Measurements from ENCODE around the gene ZNF493. TPM values are rescaled to one million over a fixed set of nuclear protein-coding genes. Genes with fewer than 3 reads are reported as not detected.

Gene ZNF493
- total RNA-seq, 3 donors from 2014 or later (not counting 1 experiment from before 2014, with no cell fraction given), result 48.1 to 57.0 (median 50.4) TPM

DNA sequence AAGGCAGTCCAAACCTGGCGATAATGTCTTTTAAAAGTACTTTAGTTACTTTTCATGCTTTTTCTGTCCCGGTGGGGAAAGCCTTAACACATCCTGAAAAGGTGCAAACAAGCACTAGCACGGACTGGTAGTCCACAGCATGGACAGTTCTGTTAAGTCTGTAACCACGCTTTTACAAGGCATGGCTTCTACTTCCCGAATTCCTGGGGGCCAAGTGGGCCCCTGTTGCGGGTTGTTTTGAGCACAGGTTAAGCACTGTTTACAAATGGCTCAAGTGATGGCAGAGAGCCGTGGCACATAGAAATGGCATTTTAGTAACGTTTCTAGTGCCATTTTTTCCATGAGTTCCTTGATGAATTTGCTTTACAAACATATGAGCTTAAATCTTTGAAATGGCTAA, 37.6 kb downstream of the ZNF493 start:
- Mint-ChIP-seq H3K27ac (no peak overlapping the region), H3K4me3 (no peak overlapping the region), H3K4me1 (peaks cover 0 to 4% of the 10 kb centered on the region in 2 donors), H3K27me3 (ENCODE audit: low read depth in 2 of 2) (no peaks in the 10 kb centered on the region), H3K36me3 (peaks cover 25% of the 10 kb centered on the region), H3K9me3 (peaks cover 5 to 20% of the 10 kb centered on the region in 2 donors)
- TF ChIP-seq, protein P1, sequence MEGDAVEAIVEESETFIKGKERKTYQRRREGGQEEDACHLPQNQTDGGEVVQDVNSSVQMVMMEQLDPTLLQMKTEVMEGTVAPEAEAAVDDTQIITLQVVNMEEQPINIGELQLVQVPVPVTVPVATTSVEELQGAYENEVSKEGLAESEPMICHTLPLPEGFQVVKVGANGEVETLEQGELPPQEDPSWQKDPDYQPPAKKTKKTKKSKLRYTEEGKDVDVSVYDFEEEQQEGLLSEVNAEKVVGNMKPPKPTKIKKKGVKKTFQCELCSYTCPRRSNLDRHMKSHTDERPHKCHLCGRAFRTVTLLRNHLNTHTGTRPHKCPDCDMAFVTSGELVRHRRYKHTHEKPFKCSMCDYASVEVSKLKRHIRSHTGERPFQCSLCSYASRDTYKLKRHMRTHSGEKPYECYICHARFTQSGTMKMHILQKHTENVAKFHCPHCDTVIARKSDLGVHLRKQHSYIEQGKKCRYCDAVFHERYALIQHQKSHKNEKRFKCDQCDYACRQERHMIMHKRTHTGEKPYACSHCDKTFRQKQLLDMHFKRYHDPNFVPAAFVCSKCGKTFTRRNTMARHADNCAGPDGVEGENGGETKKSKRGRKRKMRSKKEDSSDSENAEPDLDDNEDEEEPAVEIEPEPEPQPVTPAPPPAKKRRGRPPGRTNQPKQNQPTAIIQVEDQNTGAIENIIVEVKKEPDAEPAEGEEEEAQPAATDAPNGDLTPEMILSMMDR (IDR thresholded peaks at IDR 0.05), result no peak
- no peaks in the 10 kb centered on the region for H3K4me1 ChIP-seq (ENCODE audit: control insufficient read depth, insufficient read depth, low read length)
- H3K27ac ChIP-seq (ENCODE audit: low read length), result no peak overlapping the region
- ATAC-seq (no peak), DNase-seq (no peak)
- H3K36me3 ChIP-seq (ENCODE audit: control insufficient read depth, insufficient read depth, low read length), result no peaks in the 10 kb centered on the region
- no peak overlapping the region for H3K4me3 ChIP-seq (ENCODE audit: low read length)
- peaks cover 79% of the 10 kb centered on the region for H3K9me3 ChIP-seq (ENCODE audit: control insufficient read depth, insufficient read depth, low read length)
- 92% methylated on average over 8 of the region's 8 CpGs for WGBS (ENCODE audit: insufficient coverage)
- intact Hi-C loops (cut with micrococcal nuclease), result no loop called here
- H3K27me3 ChIP-seq (ENCODE audit: control insufficient read depth, insufficient read depth, low read length), result no peaks in the 10 kb centered on the region

DNA sequence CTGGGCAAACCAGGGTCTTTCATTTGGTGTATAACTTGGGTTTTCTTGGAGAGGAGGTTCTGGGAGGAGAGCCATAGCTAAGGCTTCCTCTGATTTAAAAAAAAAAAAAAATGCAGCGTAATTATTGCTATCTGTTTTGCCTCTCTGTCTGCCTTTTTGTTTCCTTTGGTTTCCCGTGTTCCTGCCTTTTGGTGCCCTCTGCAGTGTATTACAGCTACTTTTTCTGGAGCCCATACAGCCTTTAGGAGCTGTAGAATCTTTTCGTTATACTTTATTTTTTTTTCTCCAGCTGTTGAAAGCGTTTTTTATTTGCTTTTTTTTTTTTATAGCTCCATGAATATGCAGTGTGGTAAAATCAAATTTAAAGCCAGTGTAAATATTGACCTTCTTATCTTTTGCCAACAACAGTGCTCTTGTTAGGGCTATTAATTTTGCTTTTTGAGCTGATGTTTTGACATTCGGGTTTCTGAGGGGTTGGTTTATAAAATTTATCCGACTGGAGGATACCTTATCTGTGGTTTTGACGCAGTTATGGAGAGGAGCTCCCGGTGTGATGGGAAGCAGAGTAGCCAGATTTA, 38.1 kb downstream of the ZNF493 start:
- Mint-ChIP-seq H3K36me3 (peaks cover 25% of the 10 kb centered on the region), H3K9me3 (peaks cover 9 to 25% of the 10 kb centered on the region in 2 donors), H3K27me3 (ENCODE audit: low read depth in 2 of 2) (no peaks in the 10 kb centered on the region), H3K4me1 (peaks cover 0 to 4% of the 10 kb centered on the region in 2 donors), H3K27ac (no peak overlapping the region), H3K4me3 (no peak overlapping the region)
- H3K4me1 ChIP-seq (ENCODE audit: control insufficient read depth, insufficient read depth, low read length), result no peaks in the 10 kb centered on the region
- TF ChIP-seq, protein P1 (IDR thresholded peaks at IDR 0.05), result no peak
- no peaks in the 10 kb centered on the region for H3K36me3 ChIP-seq (ENCODE audit: control insufficient read depth, insufficient read depth, low read length)
- intact Hi-C loops (cut with micrococcal nuclease), result no loop called here
- 88% methylated on average over 7 of the region's 8 CpGs for WGBS (ENCODE audit: insufficient coverage)
- H3K27ac ChIP-seq (ENCODE audit: low read length), result no peak overlapping the region
- peaks cover 84% of the 10 kb centered on the region for H3K9me3 ChIP-seq (ENCODE audit: control insufficient read depth, insufficient read depth, low read length)
- ATAC-seq, result no peak
- no peaks in the 10 kb centered on the region for H3K27me3 ChIP-seq (ENCODE audit: control insufficient read depth, insufficient read depth, low read length)
- H3K4me3 ChIP-seq (ENCODE audit: low read length), result no peak overlapping the region
- no peak for DNase-seq

DNA sequence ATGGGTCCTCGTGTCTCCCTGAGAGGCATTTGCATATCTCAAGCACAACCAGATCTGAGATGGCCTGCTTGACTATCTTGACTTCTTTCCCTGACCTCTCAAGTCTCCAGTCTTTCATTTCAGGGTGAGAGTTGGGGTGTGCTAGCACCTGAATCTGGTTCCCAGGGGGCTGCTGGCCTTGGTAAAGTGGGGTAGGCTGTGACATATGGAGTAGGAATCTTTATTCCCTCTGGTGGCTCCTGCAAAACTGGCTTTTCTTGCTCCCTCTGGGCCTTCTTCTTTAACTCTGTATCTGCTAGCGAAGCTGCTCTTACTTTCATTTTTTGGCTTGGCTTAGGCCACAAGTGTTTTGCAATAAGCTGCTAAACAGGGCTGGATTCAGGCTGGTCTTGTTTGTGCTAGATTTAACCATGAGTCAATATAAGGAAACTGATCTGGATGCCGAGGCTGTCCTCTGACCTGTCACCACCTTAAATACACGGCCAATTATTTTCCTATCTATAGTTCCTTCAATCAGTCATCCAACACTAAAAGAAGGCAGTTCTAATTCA, 42.3 kb downstream of the ZNF493 start:
- Mint-ChIP-seq H3K9me3 (peaks cover 6 to 16% of the 10 kb centered on the region in 2 donors), H3K27ac (no peak overlapping the region), H3K27me3 (ENCODE audit: low read depth in 2 of 2) (no peaks in the 10 kb centered on the region), H3K4me3 (no peak overlapping the region), H3K4me1 (no peaks in the 10 kb centered on the region), H3K36me3 (peaks cover 6% of the 10 kb centered on the region)
- DNase-seq, result no peak
- Histone ChIP-seq H3K27me3 (ENCODE audit: control insufficient read depth, insufficient read depth, low read length) (no peaks in the 10 kb centered on the region), H3K27ac (ENCODE audit: low read length) (no peak overlapping the region), H3K4me1 (ENCODE audit: control insufficient read depth, insufficient read depth, low read length) (no peaks in the 10 kb centered on the region), H3K36me3 (ENCODE audit: control insufficient read depth, insufficient read depth, low read length) (no peaks in the 10 kb centered on the region), H3K9me3 (ENCODE audit: control insufficient read depth, insufficient read depth, low read length) (peaks cover 57% of the 10 kb centered on the region), H3K4me3 (ENCODE audit: low read length) (no peak overlapping the region)
- intact Hi-C loops (cut with micrococcal nuclease), result no loop called here
- TF ChIP-seq, protein P1 (IDR thresholded peaks at IDR 0.05), result no peak
- no peak for ATAC-seq
- 90% methylated on average over 4 of the region's 4 CpGs for WGBS (ENCODE audit: insufficient coverage)

DNA sequence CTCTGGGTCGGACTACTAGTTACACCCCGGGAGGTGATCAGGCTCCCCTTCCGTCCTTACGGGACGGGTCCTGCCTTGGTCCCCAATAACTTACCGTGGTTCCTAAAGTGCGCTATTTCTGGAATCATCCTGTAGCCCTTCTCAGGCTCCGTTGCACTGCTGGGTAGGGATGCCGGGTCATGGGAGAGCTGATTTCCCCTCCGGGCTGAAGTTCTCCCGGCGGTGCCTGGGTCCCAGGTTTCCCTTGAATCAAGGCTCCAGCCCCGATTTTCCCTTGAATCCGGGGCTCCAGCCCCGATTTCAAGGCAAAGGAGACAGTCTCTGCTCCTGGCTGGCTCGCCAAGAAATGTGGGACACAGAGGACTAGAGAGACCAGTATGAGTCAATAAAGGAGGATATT, 43.4 kb downstream of the ZNF493 start:
- Mint-ChIP-seq H3K4me1 (no peaks in the 10 kb centered on the region), H3K27ac (no peak overlapping the region), H3K9me3 (peaks cover 6 to 16% of the 10 kb centered on the region in 2 donors), H3K27me3 (ENCODE audit: low read depth in 2 of 2) (no peaks in the 10 kb centered on the region), H3K36me3 (peaks cover under 1% of the 10 kb centered on the region), H3K4me3 (no peak overlapping the region)
- Histone ChIP-seq H3K27ac (ENCODE audit: low read length) (no peak overlapping the region), H3K4me1 (ENCODE audit: control insufficient read depth, insufficient read depth, low read length) (no peaks in the 10 kb centered on the region), H3K4me3 (ENCODE audit: low read length) (no peak overlapping the region), H3K36me3 (ENCODE audit: control insufficient read depth, insufficient read depth, low read length) (no peaks in the 10 kb centered on the region), H3K9me3 (ENCODE audit: control insufficient read depth, insufficient read depth, low read length) (peaks cover 48% of the 10 kb centered on the region), H3K27me3 (ENCODE audit: control insufficient read depth, insufficient read depth, low read length) (no peaks in the 10 kb centered on the region)
- TF ChIP-seq, protein P1 (IDR thresholded peaks at IDR 0.05), result no peak
- WGBS (ENCODE audit: insufficient coverage), result 94% methylated on average over 16 of the region's 16 CpGs
- ATAC-seq (no peak), DNase-seq (no peak)
- intact Hi-C loops (cut with micrococcal nuclease), result no loop called here

Data from natural killer cell (primary cell).